Activated T-cell treated with anti-CD3 and anti-CD28 coated beads for 48 hours (primary cell): ENCODE data around the gene ERP44.
"Not testable (repeated sequence)": the region's sequence is repeated elsewhere in the genome, so short reads cannot be mapped to it uniquely, and the experiment has no call there.

Experiments used
- DNase-seq: peaks from one replicate; pipeline ENCODE4 v3.0.0-alpha.2; 2020; ENCODE audit warnings: low read depth

Gene ERP44

DNA sequence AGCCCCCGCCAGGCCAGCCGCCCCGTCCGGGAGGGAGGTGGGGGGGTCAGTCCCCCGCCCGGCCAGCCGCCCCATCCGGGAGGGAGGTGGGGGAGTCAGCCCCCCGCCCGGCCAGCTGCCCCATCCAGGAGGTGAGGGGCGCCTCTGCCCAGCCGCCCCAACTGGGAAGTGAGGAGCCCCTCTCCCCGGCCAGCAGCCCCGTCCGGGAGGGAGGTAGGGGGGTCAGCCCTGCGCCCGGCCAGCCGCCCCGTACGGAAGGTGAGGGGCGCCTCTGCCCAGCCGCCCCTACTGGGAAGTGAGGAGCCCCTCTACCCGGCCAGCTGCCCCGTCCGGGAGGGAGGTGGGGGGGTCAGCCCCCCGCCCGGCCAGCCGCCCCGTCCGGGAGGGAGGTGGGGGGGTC lies 30.8 kb downstream of the ERP44 start:
- DNase-seq, result not testable (repeated sequence)

DNA sequence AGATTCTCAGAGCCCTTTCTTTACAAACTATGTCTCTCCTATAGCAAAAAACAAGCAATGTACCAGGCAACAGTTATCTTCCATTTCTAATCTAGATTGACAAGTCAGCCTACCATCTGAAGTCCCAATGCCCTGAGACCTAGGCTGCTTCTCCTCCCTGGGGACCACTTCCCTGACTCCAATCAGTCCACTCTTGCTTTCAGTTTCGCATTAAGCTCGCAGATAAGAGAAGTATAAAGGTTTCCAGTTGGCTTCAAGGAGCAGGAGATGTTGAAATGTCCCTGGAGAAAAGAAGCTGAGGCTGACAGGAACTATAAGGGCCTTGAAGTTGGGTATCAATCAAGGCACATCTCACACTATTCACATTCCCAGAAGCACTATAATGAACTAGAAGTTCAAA lies 32.3 kb downstream of the ERP44 start:
- no peak for DNase-seq

DNA sequence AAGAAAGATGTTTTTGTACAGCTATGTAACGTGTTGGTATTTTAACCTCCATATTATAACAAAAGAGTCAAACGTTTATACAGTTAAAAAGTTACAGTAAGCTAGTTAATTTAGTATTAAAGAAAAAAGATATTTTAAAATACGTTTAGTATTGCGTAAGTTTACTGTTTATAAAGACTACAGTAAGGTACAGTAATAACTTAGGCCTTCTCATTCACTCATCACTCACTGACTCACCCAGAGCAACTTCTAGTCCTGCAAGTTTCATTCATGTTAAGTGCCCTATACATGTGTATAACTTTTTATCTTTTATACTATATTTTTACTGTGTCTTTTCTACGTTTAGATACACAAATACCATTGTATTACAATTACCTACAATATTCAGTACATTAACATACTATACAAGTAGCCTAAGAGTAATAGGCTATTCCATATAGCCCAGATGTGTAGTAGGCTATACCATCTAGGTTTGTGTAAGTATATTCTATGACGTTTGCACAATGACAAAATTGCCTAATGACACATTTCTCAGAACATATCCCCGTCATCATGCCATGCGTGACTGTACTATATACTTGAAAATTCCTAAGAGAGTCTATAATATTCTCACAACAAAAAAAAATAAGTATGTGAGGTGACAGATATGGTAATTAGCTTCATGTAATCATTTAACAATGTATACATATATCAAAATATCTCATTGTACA lies 33.8 kb downstream of the ERP44 start:
- DNase-seq, result no peak

DNA sequence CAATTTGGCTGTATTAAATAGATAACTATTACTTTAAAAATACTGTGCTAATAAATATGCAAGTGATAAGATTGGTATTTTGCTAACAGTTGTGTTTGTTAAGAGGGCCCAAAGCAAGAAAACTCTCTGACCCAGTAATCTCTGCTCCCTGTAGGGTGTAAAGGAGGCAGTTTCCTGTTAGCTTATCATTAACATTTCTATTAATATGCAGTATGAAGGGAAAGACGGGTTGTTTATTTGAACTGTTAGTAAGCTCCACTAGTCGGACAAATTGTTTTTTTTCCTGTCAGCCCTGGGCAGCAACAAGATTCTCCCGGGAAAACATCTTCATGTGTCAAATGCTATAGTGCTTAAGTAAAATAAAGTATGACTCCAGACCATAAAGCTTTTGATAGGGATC lies 35.6 kb downstream of the ERP44 start:
- no peak for DNase-seq

DNA sequence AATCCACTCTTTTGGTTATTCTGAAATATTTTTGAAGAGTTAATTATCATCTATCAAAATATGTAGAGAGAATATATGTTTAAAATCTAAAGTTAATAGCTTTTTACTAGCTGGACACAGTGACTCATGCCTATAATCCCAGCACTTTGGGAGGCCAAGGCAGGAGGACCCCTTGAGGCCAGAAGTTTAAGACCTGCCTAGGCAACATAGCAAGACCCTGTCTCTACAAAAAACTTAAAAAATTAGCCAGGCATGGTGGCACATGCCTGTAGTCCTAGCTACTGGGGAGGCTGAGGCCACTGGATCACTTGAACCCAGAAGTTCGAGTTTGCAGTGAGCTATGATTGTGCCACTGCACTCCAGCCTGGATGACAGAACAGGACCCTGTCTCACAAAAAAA lies 36.1 kb downstream of the ERP44 start:
- DNase-seq, result not testable (repeated sequence)

DNA sequence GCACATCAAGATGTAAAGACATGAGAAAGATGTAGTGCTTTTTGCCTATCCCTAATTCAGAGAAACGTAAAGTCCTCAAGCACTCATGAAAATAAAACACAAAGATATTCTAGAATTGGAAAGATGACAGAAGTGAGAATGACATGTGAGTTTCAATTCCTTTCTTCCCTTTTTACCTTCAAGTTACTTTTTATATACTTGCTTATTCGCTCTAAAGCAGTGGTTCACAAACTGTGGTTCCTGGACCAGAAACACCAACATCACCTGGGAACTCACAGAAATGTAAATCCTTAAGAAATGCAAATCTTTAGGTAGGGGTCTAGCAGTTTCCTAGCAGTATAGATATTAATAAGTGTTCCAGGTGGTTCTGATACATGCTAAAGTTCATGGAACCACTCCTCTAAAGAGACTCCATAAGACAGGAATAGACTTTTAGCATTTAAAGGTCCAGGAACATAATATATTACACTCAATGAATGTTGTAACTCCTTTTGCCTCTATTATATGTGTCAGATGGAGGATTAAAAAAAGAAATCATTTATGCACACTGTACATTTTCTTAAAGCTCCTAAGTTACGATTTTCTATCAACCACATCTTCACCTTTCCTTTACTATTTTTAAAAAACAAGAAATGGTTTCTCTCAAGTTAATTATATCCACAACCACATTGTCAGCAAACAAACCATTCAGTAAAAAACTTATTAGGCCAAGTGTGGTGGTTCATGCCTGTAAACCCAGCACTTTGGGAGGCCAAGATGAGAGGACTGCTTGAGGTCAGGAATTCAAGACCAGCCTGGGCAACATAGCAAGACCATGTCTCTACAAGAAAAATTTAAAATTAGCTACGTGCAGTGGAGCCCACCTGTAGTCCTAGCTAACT lies 39.9 kb downstream of the ERP44 start:
- DNase-seq, result no peak

DNA sequence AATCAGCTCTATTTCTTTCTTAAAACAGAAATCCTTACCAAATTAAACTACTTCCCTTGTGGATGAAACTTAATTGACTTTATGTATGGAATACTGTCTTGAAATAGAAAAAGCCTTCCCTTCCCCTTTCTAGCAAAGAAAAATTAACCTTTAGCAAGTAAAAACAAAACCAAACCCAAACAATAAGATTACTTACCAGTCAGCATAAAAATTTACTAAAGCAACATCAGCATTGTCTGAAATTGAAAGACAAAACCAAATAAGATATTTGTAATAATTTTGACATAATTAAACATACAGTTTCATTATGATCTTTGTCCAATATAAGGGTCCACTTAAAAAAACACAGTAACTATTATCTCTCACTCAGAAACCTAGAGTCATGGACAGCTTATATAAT lies 41.2 kb downstream of the ERP44 start:
- no peak for DNase-seq

DNA sequence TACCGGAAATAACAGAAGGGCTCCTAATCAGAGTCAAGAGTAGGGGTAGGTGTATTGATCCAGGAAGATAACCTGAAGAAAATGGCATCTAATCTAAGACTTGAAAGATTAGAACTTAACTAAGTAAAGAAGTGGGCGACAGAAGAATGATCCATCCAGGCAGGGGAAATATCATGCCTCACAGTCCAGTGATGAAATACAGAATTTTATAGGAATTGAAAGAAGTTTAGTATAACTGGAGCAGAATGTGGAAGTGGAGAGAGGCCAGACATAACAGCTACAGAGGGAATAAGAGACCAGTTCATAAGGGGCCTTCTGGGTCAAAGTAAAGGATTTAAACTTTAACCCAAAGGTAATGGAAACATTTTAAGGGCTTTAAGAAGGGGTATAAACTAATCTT lies 42.2 kb downstream of the ERP44 start:
- no peak for DNase-seq

DNA sequence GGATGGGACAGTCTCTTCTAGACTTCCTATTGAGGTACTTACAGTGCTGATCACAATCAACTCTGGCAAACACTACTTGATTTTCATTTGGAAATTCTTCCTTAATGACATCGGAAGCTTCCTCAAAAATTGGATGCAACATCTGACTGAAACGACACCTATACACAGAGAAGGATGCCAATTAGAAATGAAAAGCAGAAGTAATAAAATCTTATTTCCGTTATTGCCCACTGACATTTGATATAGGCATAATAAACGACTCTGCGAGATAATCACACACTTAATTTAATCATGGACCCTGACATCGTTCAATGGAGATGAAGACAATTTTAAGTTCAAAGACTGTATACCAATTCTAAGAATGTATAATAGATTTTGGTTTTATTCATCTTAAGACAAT lies 46.4 kb downstream of the ERP44 start:
- no peak for DNase-seq

DNA sequence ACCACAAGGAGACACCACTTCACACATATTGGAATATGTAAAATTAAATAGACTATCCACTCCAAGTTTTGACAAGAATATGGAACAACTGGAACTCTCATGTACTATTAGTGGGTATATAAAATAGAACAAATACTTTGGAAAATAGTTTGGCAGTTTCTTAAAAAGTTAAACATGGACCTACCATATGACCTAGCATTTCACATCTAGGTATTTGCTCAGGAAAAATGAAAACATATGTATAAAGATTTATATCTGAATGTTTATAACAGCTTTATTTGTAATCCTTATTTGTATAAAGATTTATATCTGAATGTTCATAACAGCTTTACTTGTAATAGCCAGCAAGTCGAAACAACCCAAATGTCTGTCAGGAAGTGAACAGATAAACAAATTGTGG lies 49.2 kb downstream of the ERP44 start:
- DNase-seq, result no peak

DNA sequence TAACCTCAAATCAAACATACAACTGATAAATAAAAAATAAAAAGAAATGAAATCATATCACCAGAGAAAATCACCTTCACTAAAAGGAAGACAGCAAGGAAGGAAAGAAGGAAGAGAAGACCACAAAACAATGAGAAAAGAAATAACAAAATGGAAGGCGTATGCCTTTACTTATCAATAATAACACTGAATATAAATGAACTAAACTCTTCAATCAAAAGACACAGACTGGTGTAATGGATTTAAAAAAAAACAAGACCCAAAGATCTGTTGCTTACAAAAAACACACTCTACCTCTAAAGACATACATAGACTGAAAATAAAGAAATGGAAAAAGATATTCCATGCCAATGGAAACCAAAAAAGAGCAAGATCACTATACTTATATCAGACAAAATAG lies 60.3 kb downstream of the ERP44 start:
- DNase-seq, result no peak

DNA sequence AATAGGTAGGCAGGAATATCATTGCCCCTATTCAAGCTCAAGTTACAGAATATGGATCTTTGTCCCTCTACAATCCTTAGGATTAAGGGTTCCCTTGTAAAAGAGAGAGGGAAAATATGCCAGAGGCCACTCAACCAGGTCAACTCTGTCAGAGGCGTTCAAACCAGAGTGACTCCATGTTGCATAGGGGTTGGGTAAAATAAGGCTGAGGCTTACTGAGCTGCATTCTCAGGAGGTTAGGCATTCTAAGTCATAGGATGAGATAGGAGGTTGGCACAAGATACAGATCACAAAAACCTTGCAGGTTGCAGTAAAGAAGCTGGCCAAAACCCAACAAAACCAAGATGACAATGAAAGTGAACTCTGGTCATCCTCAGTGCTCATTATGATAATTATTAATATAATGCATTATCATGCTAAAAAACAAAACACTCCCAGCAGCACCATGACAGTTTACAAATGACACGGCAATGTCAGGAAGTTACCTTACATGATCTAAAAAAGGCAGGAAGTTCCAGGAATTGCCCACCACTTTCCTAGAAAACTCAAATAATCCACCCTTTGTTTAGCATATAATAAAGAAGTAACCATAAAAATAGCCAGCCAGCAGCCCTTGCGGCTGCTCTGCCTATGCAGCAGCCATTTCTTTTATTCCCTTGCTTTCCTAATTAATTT lies 64.8 kb downstream of the ERP44 start:
- no peak for DNase-seq

DNA sequence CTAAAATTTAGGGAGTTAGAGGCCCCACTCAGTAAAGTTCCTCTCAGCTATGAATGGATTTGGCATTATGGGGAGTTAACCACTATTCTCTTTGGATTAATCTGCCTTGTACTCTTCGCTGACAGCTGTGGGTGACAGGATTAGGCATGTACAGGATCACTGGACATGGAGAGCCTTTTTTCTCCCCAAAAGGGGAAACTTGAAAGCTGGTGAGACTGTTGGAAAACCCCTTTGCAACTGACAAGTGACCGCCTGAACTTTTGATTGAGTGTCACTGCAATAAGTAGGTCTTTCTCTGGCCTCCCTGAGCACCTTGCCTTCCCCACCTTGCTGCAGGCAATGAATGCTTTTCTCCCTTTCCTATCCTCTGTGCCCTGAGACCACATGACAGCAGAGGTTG lies 68.3 kb downstream of the ERP44 start:
- no peak for DNase-seq

DNA sequence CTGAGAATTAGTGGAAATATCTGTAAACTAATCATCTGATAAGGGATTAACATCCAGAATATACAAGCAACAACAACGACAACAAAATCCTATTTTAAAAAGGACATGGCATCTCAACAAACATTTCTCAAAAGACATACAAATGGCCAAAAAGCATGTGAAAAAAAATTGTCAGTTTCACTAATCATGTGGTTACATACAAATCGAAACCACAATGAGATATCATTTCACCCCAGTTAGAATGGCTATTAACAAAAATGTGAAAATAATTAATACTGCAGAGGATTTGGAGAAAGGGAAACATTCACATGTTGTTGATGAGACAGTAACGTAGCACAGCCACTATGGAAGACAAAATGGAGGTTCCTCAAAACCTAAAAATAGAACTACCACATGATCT lies 69.5 kb downstream of the ERP44 start:
- no peak for DNase-seq

DNA sequence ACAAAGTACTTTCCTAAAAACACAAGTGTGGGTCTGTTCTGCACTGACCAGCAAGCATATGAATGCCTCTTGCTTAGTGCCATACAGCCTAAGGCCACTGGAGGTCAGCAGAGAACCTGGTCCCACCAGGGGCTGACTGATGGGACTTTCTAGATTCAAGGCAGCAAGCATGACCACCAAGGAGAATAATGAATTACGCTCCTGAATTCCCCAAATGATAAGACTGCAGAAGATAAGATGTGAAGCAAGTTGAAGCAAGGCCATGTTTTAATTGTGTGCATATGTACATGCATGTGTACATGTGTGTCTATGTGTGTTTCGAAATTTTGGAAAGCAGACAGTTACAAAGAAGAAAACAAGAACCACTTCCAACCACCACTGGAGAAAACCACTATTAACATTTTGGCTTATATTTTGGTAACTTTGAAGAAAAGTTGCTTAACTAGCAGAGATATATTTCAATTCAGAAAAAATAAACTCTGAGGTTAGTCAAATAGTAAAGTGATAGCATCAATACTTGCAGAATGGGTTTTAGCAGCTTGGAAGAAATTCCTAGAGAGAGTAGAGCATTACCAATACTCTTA lies 70.5 kb downstream of the ERP44 start:
- peak; percentile 55 for DNase-seq

DNA sequence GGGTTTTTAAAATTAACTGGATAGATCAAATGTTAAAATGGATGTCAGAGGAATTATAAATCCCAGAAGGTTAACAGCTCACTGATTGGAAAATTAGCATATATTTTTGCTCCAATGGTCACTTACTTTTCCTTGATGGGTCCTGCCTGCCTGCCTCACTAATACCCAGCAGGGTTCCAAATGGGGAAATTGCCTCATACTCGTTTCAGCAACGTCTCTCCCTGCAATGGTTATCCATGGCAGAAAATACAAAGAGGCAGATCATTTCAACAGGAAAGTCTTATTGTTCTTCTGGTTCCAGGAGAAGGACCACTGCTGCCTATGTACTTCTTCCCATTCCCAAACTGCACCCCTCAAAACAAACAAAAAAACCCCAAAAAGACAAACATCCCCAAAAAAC lies 71.3 kb downstream of the ERP44 start:
- no peak for DNase-seq

DNA sequence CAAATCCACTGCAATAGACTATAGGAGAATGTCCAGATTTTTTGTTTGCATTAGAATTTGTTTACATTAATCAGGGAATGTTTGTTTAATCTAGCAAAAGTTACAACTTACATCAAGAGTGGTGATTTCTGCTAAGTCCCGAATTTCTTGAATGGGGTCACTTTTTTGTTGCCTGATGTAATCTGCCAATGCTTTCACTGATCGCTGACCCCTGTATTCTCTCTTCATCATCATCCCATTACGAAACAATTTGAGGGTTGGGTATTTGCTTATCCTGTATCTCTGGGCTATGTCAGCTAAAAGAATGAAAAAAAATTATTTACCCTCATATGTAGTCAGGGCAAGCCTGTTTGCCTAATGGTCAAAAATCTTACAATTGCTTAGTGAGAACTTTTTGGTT lies 76.9 kb downstream of the ERP44 start:
- DNase-seq, result no peak

DNA sequence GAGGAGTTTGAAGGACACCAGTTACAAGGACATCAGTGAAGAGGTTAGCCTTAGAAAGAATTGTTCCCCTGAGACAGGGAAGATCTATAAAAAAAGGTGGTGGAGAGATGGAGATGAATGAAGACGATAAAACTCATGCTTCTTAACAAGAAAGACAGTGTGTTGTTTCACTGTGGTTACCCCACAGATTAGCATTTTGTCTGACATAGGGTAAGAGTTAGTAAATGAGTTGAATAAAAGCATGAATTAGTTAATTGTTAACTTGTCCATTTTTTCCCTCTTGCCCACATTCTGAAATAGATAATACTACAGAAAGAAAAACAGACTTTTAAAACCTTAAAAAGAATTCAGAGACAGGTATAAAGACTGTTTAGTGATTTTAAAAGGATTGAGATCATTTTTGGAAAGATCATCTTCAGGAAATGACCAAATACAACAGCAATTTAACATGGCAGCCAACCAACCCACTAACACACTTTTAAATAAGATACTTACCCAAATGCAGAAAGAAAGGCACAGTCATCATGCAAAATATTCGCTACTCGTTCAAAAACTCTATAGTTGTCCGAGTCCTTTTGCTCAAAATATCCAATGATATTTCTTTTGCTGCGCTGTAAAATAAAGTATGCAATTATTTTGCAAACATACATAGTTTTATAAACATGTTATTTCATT lies 78.5 kb downstream of the ERP44 start:
- DNase-seq, result no peak

DNA sequence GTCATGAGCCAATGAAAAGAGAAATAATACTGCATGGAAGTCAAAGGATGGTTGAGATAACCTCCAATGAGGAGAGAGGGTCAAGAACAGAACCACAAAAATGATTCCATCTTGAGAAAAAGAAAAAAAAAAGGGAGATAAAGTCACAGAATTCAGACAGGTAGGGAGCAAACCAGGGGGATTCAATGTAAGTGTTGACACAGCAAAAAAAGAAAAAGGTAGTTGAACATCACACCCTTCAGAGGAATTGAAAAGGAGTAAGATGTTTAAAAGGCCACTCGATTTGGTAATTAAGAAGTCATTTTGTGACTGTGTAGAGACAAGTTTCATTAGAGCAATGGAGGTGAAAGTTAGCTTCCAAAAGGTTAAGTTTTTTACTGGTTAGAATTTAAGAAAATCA lies 79.3 kb downstream of the ERP44 start:
- no peak for DNase-seq

DNA sequence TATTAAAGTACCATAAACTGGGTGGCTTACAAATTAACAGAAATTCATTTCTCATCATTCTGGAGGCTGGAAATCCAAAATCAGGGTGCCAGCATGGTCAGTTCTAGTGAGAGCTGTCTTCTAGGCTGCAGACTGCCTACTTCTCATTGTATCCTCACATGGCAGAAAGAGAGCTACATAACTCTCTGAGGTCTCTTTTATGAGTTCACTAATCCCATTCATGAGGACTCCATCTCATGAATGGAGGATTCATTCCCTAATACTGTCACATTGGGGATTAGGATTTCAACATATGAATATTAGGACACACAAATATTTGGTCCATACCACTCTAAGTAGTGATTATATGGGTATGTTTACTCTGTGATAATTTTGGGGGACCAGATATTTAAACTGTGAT lies 84.0 kb downstream of the ERP44 start:
- no peak for DNase-seq

DNA sequence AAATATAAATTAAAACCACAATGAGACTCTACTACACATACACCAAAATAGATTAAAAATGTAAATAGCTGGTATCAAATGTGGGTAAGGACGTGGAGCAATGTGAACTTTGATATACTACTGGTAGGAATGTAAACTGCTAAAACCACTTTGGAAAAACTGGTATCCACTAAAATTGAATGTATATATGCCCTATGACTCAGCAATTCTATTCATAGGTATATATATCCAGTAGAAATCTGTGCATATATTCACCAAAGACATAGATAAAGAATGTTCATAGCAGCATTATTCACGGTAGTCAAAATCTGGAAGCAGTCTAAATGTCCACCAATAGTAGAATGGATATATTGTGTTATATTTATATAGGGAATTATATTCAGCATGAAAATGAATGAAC lies 85.2 kb downstream of the ERP44 start:
- no peak for DNase-seq

DNA sequence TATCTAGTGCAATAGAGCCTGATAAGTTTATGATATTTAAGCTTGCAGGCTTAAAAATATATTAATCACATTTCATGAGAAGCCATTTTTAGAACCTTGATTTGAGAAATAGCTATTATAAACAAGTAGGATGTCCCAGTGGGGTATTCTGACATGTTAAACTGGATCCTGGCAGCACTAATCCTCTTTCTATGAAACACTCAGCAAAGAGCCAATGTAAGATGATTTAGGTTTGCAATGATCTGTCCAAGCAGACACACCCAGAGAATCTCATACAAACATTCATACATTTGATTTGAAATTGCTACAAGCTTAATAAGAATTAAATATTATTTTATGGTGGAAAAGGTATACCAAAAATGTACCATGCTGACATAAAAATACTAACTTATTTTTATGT lies 86.5 kb downstream of the ERP44 start:
- no peak for DNase-seq
